ENCODE results near the gene TMEM135. TPM values are rescaled to one million over a fixed set of nuclear protein-coding genes. Genes with fewer than 3 reads are reported as not detected.
"Not testable (repeated sequence)": the region's sequence is repeated elsewhere in the genome, so short reads cannot be mapped to it uniquely, and the experiment has no call there.

Gene TMEM135
- total RNA-seq, 1 experiment from 2014 or later = 12.6 TPM

GRCh38 chr11:87187076-87187475 is 149.3 kb downstream of the TMEM135 start:
- CTCF ChIA-PET = no interaction called here
- H3K27ac Mint-ChIP-seq (ENCODE audit: unreplicated experiment) = no peak overlapping the region
- H3K27me3 Mint-ChIP-seq (ENCODE audit: unreplicated experiment) = no peaks in the 10 kb centered on the region
- intact Hi-C loops (cut with micrococcal nuclease; ENCODE audit: unreplicated experiment) = no loop called here
- no peaks in the 10 kb centered on the region for H3K9me3 Mint-ChIP-seq (ENCODE audit: low read depth, unreplicated experiment)
- H3K4me3 Mint-ChIP-seq (ENCODE audit: low read depth, unreplicated experiment) = no peak overlapping the region
- DNase-seq = no peak
- no peaks in the 10 kb centered on the region for H3K36me3 Mint-ChIP-seq (ENCODE audit: insufficient read depth, unreplicated experiment)
- no peak for TF ChIP-seq CTCF (IDR thresholded peaks at IDR 0.05; ENCODE audit: unreplicated experiment)
- no peaks in the 10 kb centered on the region for H3K4me1 Mint-ChIP-seq (ENCODE audit: low read depth, unreplicated experiment)
- no TSS peak for BruUV-seq (replicated peaks)

GRCh38 chr11:87187930-87188329 is 150.2 kb downstream of the TMEM135 start:
- H3K4me3 Mint-ChIP-seq (ENCODE audit: low read depth, unreplicated experiment) = no peak overlapping the region
- H3K9me3 Mint-ChIP-seq (ENCODE audit: low read depth, unreplicated experiment) = no peaks in the 10 kb centered on the region
- no peaks in the 10 kb centered on the region for H3K4me1 Mint-ChIP-seq (ENCODE audit: low read depth, unreplicated experiment)
- no peaks in the 10 kb centered on the region for H3K27me3 Mint-ChIP-seq (ENCODE audit: unreplicated experiment)
- no peak for TF ChIP-seq CTCF (IDR thresholded peaks at IDR 0.05; ENCODE audit: unreplicated experiment)
- CTCF ChIA-PET = no interaction called here
- H3K36me3 Mint-ChIP-seq (ENCODE audit: insufficient read depth, unreplicated experiment) = no peaks in the 10 kb centered on the region
- H3K27ac Mint-ChIP-seq (ENCODE audit: unreplicated experiment) = no peak overlapping the region
- intact Hi-C loops (cut with micrococcal nuclease; ENCODE audit: unreplicated experiment) = no loop called here
- DNase-seq = no peak
- BruUV-seq (replicated peaks) = no TSS peak

- H3K27me3 Mint-ChIP-seq (ENCODE audit: unreplicated experiment); H3K27ac Mint-ChIP-seq (ENCODE audit: unreplicated experiment); H3K36me3 Mint-ChIP-seq (ENCODE audit: insufficient read depth, unreplicated experiment); H3K4me1 Mint-ChIP-seq (ENCODE audit: low read depth, unreplicated experiment); DNase-seq; H3K9me3 Mint-ChIP-seq (ENCODE audit: low read depth, unreplicated experiment); BruUV-seq (replicated peaks); intact Hi-C loops (cut with micrococcal nuclease; ENCODE audit: unreplicated experiment); CTCF ChIA-PET; H3K4me3 Mint-ChIP-seq (ENCODE audit: low read depth, unreplicated experiment): not testable (repeated sequence)
These were observed 150.7 kb downstream of the TMEM135 start for GRCh38 chr11:87188396-87188795.

- H3K36me3 Mint-ChIP-seq (ENCODE audit: insufficient read depth, unreplicated experiment); CTCF ChIA-PET; H3K4me1 Mint-ChIP-seq (ENCODE audit: low read depth, unreplicated experiment); H3K9me3 Mint-ChIP-seq (ENCODE audit: low read depth, unreplicated experiment); DNase-seq; H3K4me3 Mint-ChIP-seq (ENCODE audit: low read depth, unreplicated experiment); intact Hi-C loops (cut with micrococcal nuclease; ENCODE audit: unreplicated experiment); H3K27me3 Mint-ChIP-seq (ENCODE audit: unreplicated experiment); BruUV-seq (replicated peaks); H3K27ac Mint-ChIP-seq (ENCODE audit: unreplicated experiment): not testable (repeated sequence)
These were observed 151.2 kb downstream of the TMEM135 start for GRCh38 chr11:87188921-87189320.

GRCh38 chr11:87190071-87190470 is 152.3 kb downstream of the TMEM135 start:
- H3K27ac Mint-ChIP-seq (ENCODE audit: unreplicated experiment) = no peak overlapping the region
- no peaks in the 10 kb centered on the region for H3K27me3 Mint-ChIP-seq (ENCODE audit: unreplicated experiment)
- BruUV-seq (replicated peaks) = no TSS peak
- no peaks in the 10 kb centered on the region for H3K9me3 Mint-ChIP-seq (ENCODE audit: low read depth, unreplicated experiment)
- DNase-seq = no peak
- no peaks in the 10 kb centered on the region for H3K36me3 Mint-ChIP-seq (ENCODE audit: insufficient read depth, unreplicated experiment)
- no peak overlapping the region for H3K4me3 Mint-ChIP-seq (ENCODE audit: low read depth, unreplicated experiment)
- TF ChIP-seq CTCF (IDR thresholded peaks at IDR 0.05; ENCODE audit: unreplicated experiment) = no peak
- CTCF ChIA-PET = no interaction called here
- intact Hi-C loops (cut with micrococcal nuclease; ENCODE audit: unreplicated experiment) = no loop called here
- no peaks in the 10 kb centered on the region for H3K4me1 Mint-ChIP-seq (ENCODE audit: low read depth, unreplicated experiment)
